IMR-90 (cell line): ENCODE results near the gene DOK4. TPM values are rescaled to one million over a fixed set of nuclear protein-coding genes. Genes with fewer than 3 reads are reported as not detected.

Source experiments
- ATAC-seq: fragments of 200-7000 bp; cut with Tn5 transposase; 2 replicates; pipeline ENCODE4 v1.9.1; 2020; ENCODE audit warnings: low read depth, mild to moderate bottlenecking, moderate library complexity
- BruUV-seq: library from RNA; stranded (reverse); fragments of 400-500 nt; replicated peaks from 2 replicates; lab custom pipeline; 2021; lab: Mats Ljungman, UMichigan
- CTCF ChIA-PET: fragments of 300-600 bp; formaldehyde crosslinking; extraction: SDS; loops from one replicate; lab custom pipeline; 2021; ENCODE audit warnings: antibody characterized with exemption; lab: Yijun Ruan, JAX
- POLR2A ChIA-PET: fragments of 300-600 bp; sonication (Branson Sonifier 250); formaldehyde crosslinking; loops from one replicate; lab custom pipeline; 2022; ENCODE audit warnings: antibody characterized with exemption; ENCODE audit not compliant: unreplicated experiment; lab: Charles Lee
- DNase-seq: peaks from one replicate; pipeline ENCODE4 v3.0.0; 2013
- H2AFZ ChIP-seq: replicated peaks from 2 replicates; pipeline ENCODE3; 2013; ENCODE audit warnings: low read length, mild to moderate bottlenecking; ENCODE audit not compliant: poor library complexity
- H2AK5ac ChIP-seq: 2 replicates; pipeline ENCODE4 v1.6.1; 2013; ENCODE audit warnings: low read depth, low read length, inconsistent platforms
- H2AK9ac ChIP-seq: replicated peaks from 2 replicates; pipeline ENCODE3; 2013; ENCODE audit warnings: mild to moderate bottlenecking, low read depth, low read length, moderate library complexity; ENCODE audit not compliant: poor library complexity
- H2BK120ac ChIP-seq: 2 replicates; pipeline ENCODE4 v1.6.1; 2013; ENCODE audit warnings: low read depth, low read length, inconsistent platforms
- H2BK15ac ChIP-seq: 3 replicates; pipeline ENCODE4 v1.6.1; 2013; ENCODE audit warnings: low read depth, low read length, inconsistent platforms
- H2BK20ac ChIP-seq: 2 replicates; pipeline ENCODE4 v1.6.1; 2013; ENCODE audit warnings: low read depth, mild to moderate bottlenecking, inconsistent platforms, low read length, moderate library complexity
- H2BK5ac ChIP-seq: 2 replicates; pipeline ENCODE4 v1.6.1; 2013; ENCODE audit warnings: mild to moderate bottlenecking, low read depth, low read length, inconsistent platforms; ENCODE audit not compliant: poor library complexity, severe bottlenecking
- H3K14ac ChIP-seq: replicated peaks from 2 replicates; pipeline ENCODE4 v1.6.1; 2013; ENCODE audit warnings: low read depth, low read length, inconsistent platforms
- H3K18ac ChIP-seq: 2 replicates; pipeline ENCODE4 v1.6.1; 2013; ENCODE audit warnings: low read depth, low read length, control low read depth
- H3K23ac ChIP-seq: 2 replicates; pipeline ENCODE4 v1.6.1; 2013; ENCODE audit warnings: low read depth, low read length, inconsistent platforms
- H3K27ac ChIP-seq: 2 replicates; pipeline ENCODE4 v1.5.1; 2013; ENCODE audit warnings: mild to moderate bottlenecking, control low read depth, low read length; ENCODE audit not compliant: insufficient read depth
- H3K27me3 ChIP-seq: 2 replicates; pipeline ENCODE4 v1.6.1; 2013; ENCODE audit warnings: low read length; ENCODE audit not compliant: control insufficient read depth, insufficient read depth
- H3K36me3 ChIP-seq: 2 replicates; pipeline ENCODE4 v1.6.1; 2013; ENCODE audit warnings: low read length, mixed read lengths; ENCODE audit not compliant: control insufficient read depth, insufficient read depth
- H3K4ac ChIP-seq: 2 replicates; pipeline ENCODE4 v1.6.1; 2013; ENCODE audit warnings: low read depth, low read length, inconsistent platforms
- H3K4me1 ChIP-seq: 2 replicates; pipeline ENCODE4 v1.6.1; 2013; ENCODE audit warnings: low read length, mixed read lengths; ENCODE audit not compliant: control insufficient read depth, insufficient read depth
- H3K4me2 ChIP-seq: 2 replicates; pipeline ENCODE4 v1.6.1; 2013; ENCODE audit warnings: low read depth, mild to moderate bottlenecking, control low read depth, low read length, moderate library complexity
- H3K4me3 ChIP-seq: 2 replicates; pipeline ENCODE4 v1.5.1; 2013; ENCODE audit warnings: low read depth, mild to moderate bottlenecking, control low read depth, low read length, moderate library complexity; ENCODE audit not compliant: insufficient read depth
- H3K56ac ChIP-seq: 2 replicates; pipeline ENCODE4 v1.6.1; 2013; ENCODE audit warnings: low read length, inconsistent platforms; ENCODE audit not compliant: insufficient read depth; ENCODE audit errors: extremely low read depth
- H3K79me1 ChIP-seq, 2 experiments: 2 replicates each; pipeline ENCODE4 v1.6.1; 2013; ENCODE audit warnings: low read length in 2 of 2, inconsistent platforms in 1 of 2, low read depth in 1 of 2
- H3K9ac ChIP-seq: 2 replicates; pipeline ENCODE4 v1.6.1; 2013; ENCODE audit warnings: low read depth, low read length, control low read depth
- H3K9me1 ChIP-seq: 2 replicates; pipeline ENCODE4 v1.6.1; 2013; ENCODE audit warnings: low read length, inconsistent platforms; ENCODE audit not compliant: insufficient read depth
- H3K9me3 ChIP-seq: 2 replicates; pipeline ENCODE4 v1.6.1; 2013; ENCODE audit warnings: low read length; ENCODE audit not compliant: control insufficient read depth, insufficient read depth
- H4K20me1 ChIP-seq: 2 replicates; pipeline ENCODE4 v1.6.1; 2013; ENCODE audit warnings: low read length, inconsistent platforms; ENCODE audit not compliant: insufficient read depth
- H4K5ac ChIP-seq: 2 replicates; pipeline ENCODE4 v1.6.1; 2013; ENCODE audit warnings: mild to moderate bottlenecking, low read depth, low read length, control low read depth
- H4K8ac ChIP-seq, 2 experiments: 2 replicates each; pipeline ENCODE4 v1.6.1; 2013; ENCODE audit warnings: low read depth in 2 of 2, low read length in 2 of 2, control low read depth in 1 of 2, inconsistent platforms in 1 of 2
- H4K91ac ChIP-seq: 2 replicates; pipeline ENCODE4 v1.6.1; 2013; ENCODE audit warnings: low read depth, low read length, inconsistent platforms; ENCODE audit not compliant: insufficient read depth
- BHLHE40 ChIP-seq: fragments of 150-350 bp; IDR thresholded peaks from 2 replicates; pipeline ENCODE4 v1.6.1; 2016; ENCODE audit warnings: mild to moderate bottlenecking, low read depth, low read length
- CEBPB ChIP-seq: IDR thresholded peaks from 2 replicates; pipeline ENCODE4 v1.6.1; 2012; ENCODE audit warnings: low read depth, low read length, improper control_type of control experiment
- CHD1 ChIP-seq: IDR thresholded peaks from 2 replicates; pipeline ENCODE4 v1.6.1; 2012; ENCODE audit warnings: low read depth, low read length, improper control_type of control experiment
- FOS ChIP-seq: fragments of 150-350 bp; IDR thresholded peaks from 2 replicates; pipeline ENCODE4 v1.6.1; 2016; ENCODE audit warnings: low read depth, low read length
- MAFK ChIP-seq: IDR thresholded peaks from 2 replicates; pipeline ENCODE4 v1.6.1; 2012; ENCODE audit warnings: low read depth, low read length, improper control_type of control experiment
- MAZ ChIP-seq: IDR thresholded peaks from 2 replicates; pipeline ENCODE4 v1.6.1; 2012; ENCODE audit warnings: low read depth, mild to moderate bottlenecking, low read length, improper control_type of control experiment, moderate library complexity, borderline replicate concordance
- MXI1 ChIP-seq: IDR thresholded peaks from 2 replicates; pipeline ENCODE4 v1.6.1; 2012; ENCODE audit warnings: low read depth, mild to moderate bottlenecking, low read length, moderate library complexity, borderline replicate concordance
- NFE2L2 ChIP-seq: fragments of 150-350 bp; IDR thresholded peaks from 2 replicates; pipeline ENCODE4 v1.6.1; 2016; ENCODE audit warnings: low read depth, mild to moderate bottlenecking, low read length
- POLR2A ChIP-seq: IDR thresholded peaks from 2 replicates; pipeline ENCODE4 v1.6.1; 2012; ENCODE audit warnings: mild to moderate bottlenecking, low read depth, low read length
- RAD21 ChIP-seq: IDR thresholded peaks from 2 replicates; pipeline ENCODE4 v1.6.1; 2012; ENCODE audit warnings: low read length, improper control_type of control experiment
- RCOR1 ChIP-seq: IDR thresholded peaks from 2 replicates; pipeline ENCODE4 v1.6.1; 2012; ENCODE audit warnings: mild to moderate bottlenecking, low read length, improper control_type of control experiment; ENCODE audit not compliant: insufficient replicate concordance
- RFX5 ChIP-seq: IDR thresholded peaks from 2 replicates; pipeline ENCODE4 v1.8.0; 2012; ENCODE audit warnings: low read depth, mild to moderate bottlenecking, low read length, moderate library complexity
- SMC3 ChIP-seq: fragments of 150-350 bp; IDR thresholded peaks from 2 replicates; pipeline ENCODE4 v1.6.1; 2016; ENCODE audit warnings: low read depth, mild to moderate bottlenecking, antibody characterized with exemption, low read length, moderate library complexity
- USF2 ChIP-seq: fragments of 150-350 bp; IDR thresholded peaks from 2 replicates; pipeline ENCODE4 v1.6.1; 2017; ENCODE audit warnings: mild to moderate bottlenecking, antibody characterized with exemption, low read length, low read depth
- WGBS, 2 experiments: methylation state at CpG; one replicate each; pipeline versions ENCODE4 v1.1.5 to v1.1.7; 2013; ENCODE audit warnings: missing lambda C conversion rate in 2 of 2; ENCODE audit not compliant: insufficient read length in 1 of 2; ENCODE audit errors: extremely low coverage in 2 of 2; 5-methylcytosine and 5-hydroxymethylcytosine counted together
- dilution Hi-C: fragments of 300-500 bp; cut with HindIII; formaldehyde crosslinking; loops from one replicate; pipeline ENCODE4 v1.14.3; 2018; ENCODE audit warnings: low sequenced_read_pairs; ENCODE audit not compliant: unreplicated experiment
- in situ Hi-C: fragments of 300-500 bp; cut with MboI; formaldehyde crosslinking; loops from 3 replicates; pipeline ENCODE4 v1.14.3; 2019; ENCODE audit warnings: low sequenced_read_pairs, inconsistent platforms, mixed read lengths
- intact Hi-C: fragments of 100-400 bp; cut with micrococcal nuclease; formaldehyde crosslinking; loops from 2 replicates; pipeline ENCODE4 v1.10.0; 2022
- polyA plus RNA-seq, 3 experiments: library from polyadenylated mRNA; depleted of rRNA; stranded (reverse); fragments of >200 nt; gene quantifications; 2 replicates each; pipeline ENCODE4 v1.2.3, GENCODE V29; 2012; ENCODE audit warnings: low replicate concordance in 1 of 3
- total RNA-seq: library from RNA; depleted of rRNA; stranded (reverse); fragments of >200 nt; gene quantifications from 2 replicates; pipeline ENCODE4 v1.2.3, GENCODE V29; 2012
- TF ChIP-seq, protein P1 (sequence below): fragments of 150-350 bp; IDR thresholded peaks from 2 replicates; pipeline ENCODE4 v1.6.1; 2016; ENCODE audit warnings: low read depth, mild to moderate bottlenecking, low read length, moderate library complexity, borderline replicate concordance
- TF ChIP-seq, protein P2 (sequence below): conservative IDR thresholded peaks from 2 replicates; pipeline ENCODE4 v1.5.1; 2012; ENCODE audit warnings: mild to moderate bottlenecking, low read depth, low read length, improper control_type of control experiment

Gene DOK4
- total and polyA plus RNA-seq, 2 of the 4 experiments (the other 2 are of a cell fraction), result 22.0 to 25.9 TPM

GRCh38 chr16:57426356-57426755, 59.9 kb downstream of the DOK4 start:
- Histone ChIP-seq H3K4me3 (no peak overlapping the region), H3K23ac (no peak overlapping the region), H3K4me1 (peaks cover 2% of the 10 kb centered on the region), H3K9me1 (no peaks in the 10 kb centered on the region), H3K4me2 (no peak overlapping the region), H3K9me3 (no peaks in the 10 kb centered on the region), H3K18ac (no peak overlapping the region), H3K14ac (no peak overlapping the region), H2AK5ac (no peak overlapping the region), H2BK5ac (no peak overlapping the region), H3K27me3 (no peaks in the 10 kb centered on the region), H2AK9ac (no peak overlapping the region), H2AFZ (no peak overlapping the region), H3K4ac (no peak overlapping the region), H2BK15ac (no peak overlapping the region), H2BK20ac (no peak overlapping the region), H3K27ac (no peak overlapping the region), H3K36me3 (peaks cover 28% of the 10 kb centered on the region), H4K91ac (no peak overlapping the region), H4K20me1 (no peaks in the 10 kb centered on the region), H4K8ac (no peak overlapping the region), H2BK120ac (no peak overlapping the region), H3K79me1 (no peaks in the 10 kb centered on the region), H3K56ac (no peak overlapping the region), H4K5ac (no peak overlapping the region), H3K9ac (no peak overlapping the region)
- no peak for ATAC-seq
- DNase-seq, result no peak
- in situ Hi-C loops (no loop called here), intact Hi-C loops (no loop called here), dilution Hi-C loops (no loop called here)
- CTCF ChIA-PET, result no interaction called here
- WGBS, 2 experiments, result 85% methylated on average over 5 of the region's 7 CpGs; no CpG with 5 or more reads in 1 of the 2 experiments
- POLR2A ChIA-PET, result interaction anchor here (0.6 kb wide), 1 partner anchor 15 kb away, joined by 3 read pairs; no protein-coding TSS in a partner anchor
- no peak for TF ChIP-seq FOS
- TF ChIP-seq RFX5, result no peak
- no peak for TF ChIP-seq CHD1
- no peak for TF ChIP-seq USF2
- TF ChIP-seq NFE2L2, result no peak
- no peak for TF ChIP-seq RCOR1
- no peak for TF ChIP-seq MXI1
- no peak for TF ChIP-seq CEBPB
- no peak for TF ChIP-seq RAD21
- TF ChIP-seq, protein P1, sequence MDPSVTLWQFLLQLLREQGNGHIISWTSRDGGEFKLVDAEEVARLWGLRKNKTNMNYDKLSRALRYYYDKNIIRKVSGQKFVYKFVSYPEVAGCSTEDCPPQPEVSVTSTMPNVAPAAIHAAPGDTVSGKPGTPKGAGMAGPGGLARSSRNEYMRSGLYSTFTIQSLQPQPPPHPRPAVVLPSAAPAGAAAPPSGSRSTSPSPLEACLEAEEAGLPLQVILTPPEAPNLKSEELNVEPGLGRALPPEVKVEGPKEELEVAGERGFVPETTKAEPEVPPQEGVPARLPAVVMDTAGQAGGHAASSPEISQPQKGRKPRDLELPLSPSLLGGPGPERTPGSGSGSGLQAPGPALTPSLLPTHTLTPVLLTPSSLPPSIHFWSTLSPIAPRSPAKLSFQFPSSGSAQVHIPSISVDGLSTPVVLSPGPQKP, result no peak
- TF ChIP-seq POLR2A, result no peak
- TF ChIP-seq, protein P2, sequence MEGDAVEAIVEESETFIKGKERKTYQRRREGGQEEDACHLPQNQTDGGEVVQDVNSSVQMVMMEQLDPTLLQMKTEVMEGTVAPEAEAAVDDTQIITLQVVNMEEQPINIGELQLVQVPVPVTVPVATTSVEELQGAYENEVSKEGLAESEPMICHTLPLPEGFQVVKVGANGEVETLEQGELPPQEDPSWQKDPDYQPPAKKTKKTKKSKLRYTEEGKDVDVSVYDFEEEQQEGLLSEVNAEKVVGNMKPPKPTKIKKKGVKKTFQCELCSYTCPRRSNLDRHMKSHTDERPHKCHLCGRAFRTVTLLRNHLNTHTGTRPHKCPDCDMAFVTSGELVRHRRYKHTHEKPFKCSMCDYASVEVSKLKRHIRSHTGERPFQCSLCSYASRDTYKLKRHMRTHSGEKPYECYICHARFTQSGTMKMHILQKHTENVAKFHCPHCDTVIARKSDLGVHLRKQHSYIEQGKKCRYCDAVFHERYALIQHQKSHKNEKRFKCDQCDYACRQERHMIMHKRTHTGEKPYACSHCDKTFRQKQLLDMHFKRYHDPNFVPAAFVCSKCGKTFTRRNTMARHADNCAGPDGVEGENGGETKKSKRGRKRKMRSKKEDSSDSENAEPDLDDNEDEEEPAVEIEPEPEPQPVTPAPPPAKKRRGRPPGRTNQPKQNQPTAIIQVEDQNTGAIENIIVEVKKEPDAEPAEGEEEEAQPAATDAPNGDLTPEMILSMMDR, result no peak
- TF ChIP-seq MAZ, result no peak
- TF ChIP-seq BHLHE40, result no peak
- no peak for TF ChIP-seq MAFK
- no peak for TF ChIP-seq SMC3
- BruUV-seq, result no TSS peak
